HG03521 (cell line): ENCODE measurements around the gene SPSB1.

Source experiments
- ATAC-seq: cut with Tn5 transposase; IDR thresholded peaks from one replicate; pipeline ENCODE4 v1.9.1; 2021; ENCODE audit warnings: mild to moderate bottlenecking, moderate library complexity; ENCODE audit not compliant: unreplicated experiment

Gene SPSB1

GRCh38 chr1:9416506-9416905, 123.8 kb downstream of the SPSB1 start:
- ATAC-seq, result no peak

GRCh38 chr1:9416918-9417500, 124.3 kb downstream of the SPSB1 start:
- ATAC-seq, result no peak

GRCh38 chr1:9417695-9418094, 125.0 kb downstream of the SPSB1 start:
- no peak for ATAC-seq

- no peak for ATAC-seq
Observed at GRCh38 chr1:9418851-9419250, 126.2 kb downstream of the SPSB1 start.
